ENCODE measurements around the gene CD3E. TPM values are rescaled to one million over a fixed set of nuclear protein-coding genes. Genes with fewer than 3 reads are reported as not detected.

CD3E gene
- total RNA-seq, 3 donors from 2014 or later (not counting 1 experiment from before 2014, with no cell fraction given), result 31.6 to 322 (median 155) TPM

DNA sequence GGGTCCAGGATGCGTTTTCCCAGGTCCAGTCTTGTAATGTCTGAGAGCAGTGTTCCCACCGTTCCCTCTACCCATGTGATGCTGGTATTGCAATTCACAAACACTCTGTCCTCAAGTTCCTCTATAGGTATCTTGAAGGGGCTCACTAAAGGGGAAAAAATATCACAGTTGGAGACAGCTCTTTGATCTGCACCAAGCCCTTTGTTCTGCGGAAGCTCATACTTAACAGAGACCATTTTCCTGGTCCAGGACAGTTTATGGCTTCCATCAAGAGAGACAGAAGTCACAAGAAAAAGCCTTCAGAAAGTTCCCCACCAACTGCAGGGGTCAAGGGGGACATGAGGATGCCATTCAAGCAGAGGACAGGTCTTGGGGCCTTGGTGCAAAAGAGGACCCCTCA lies 35.9 kb downstream of the CD3E start:
- Mint-ChIP-seq H3K4me1 (peaks cover 42 to 43% of the 10 kb centered on the region in 2 donors), H3K9me3 (no peaks in the 10 kb centered on the region), H3K36me3 (no peaks in the 10 kb centered on the region), H3K4me3 (peak overlapping the region; percentile 35), H3K27me3 (ENCODE audit: low read depth in 2 of 2) (no peaks in the 10 kb centered on the region), H3K27ac (peak overlapping the region; percentile 95 to 97)
- DNase-seq (peak in 1 of 2 donors; percentile 56), ATAC-seq (no peak)
- Histone ChIP-seq H3K4me3 (ENCODE audit: low read length) (peak overlapping the region; percentile 47), H3K27me3 (ENCODE audit: control insufficient read depth, insufficient read depth, low read length) (no peaks in the 10 kb centered on the region), H3K9me3 (ENCODE audit: control insufficient read depth, insufficient read depth, low read length) (no peaks in the 10 kb centered on the region), H3K36me3 (ENCODE audit: control insufficient read depth, insufficient read depth, low read length) (no peaks in the 10 kb centered on the region), H3K4me1 (ENCODE audit: control insufficient read depth, insufficient read depth, low read length) (peaks cover 40% of the 10 kb centered on the region), H3K27ac (ENCODE audit: low read length) (peak overlapping the region; percentile 81)
- TF ChIP-seq, protein P1, sequence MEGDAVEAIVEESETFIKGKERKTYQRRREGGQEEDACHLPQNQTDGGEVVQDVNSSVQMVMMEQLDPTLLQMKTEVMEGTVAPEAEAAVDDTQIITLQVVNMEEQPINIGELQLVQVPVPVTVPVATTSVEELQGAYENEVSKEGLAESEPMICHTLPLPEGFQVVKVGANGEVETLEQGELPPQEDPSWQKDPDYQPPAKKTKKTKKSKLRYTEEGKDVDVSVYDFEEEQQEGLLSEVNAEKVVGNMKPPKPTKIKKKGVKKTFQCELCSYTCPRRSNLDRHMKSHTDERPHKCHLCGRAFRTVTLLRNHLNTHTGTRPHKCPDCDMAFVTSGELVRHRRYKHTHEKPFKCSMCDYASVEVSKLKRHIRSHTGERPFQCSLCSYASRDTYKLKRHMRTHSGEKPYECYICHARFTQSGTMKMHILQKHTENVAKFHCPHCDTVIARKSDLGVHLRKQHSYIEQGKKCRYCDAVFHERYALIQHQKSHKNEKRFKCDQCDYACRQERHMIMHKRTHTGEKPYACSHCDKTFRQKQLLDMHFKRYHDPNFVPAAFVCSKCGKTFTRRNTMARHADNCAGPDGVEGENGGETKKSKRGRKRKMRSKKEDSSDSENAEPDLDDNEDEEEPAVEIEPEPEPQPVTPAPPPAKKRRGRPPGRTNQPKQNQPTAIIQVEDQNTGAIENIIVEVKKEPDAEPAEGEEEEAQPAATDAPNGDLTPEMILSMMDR (IDR thresholded peaks at IDR 0.05), result no peak
- WGBS (ENCODE audit: insufficient coverage), result 76% methylated on average over 2 of the region's 3 CpGs
- intact Hi-C loops (cut with micrococcal nuclease), result no loop called here

DNA sequence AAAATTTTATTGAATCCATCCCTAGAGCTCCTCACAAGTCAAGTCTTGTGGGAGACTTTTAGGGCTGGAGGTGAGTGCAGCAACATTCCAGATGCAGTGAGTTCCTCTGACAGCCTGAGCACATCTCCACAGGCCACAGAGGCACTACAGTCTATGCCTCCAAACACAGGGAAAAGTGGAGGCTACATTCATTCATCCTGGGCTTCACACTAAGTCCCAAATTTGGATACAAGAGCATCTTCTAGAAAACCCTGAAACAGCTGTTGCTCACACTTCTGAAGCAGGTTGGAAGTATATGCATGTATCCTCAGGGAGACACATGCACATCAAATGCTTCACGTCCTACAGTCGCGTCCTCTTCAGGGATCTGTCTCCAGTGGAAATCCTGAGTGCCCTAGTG lies 36.7 kb downstream of the CD3E start:
- no peaks in the 10 kb centered on the region for H3K27me3 ChIP-seq (ENCODE audit: control insufficient read depth, insufficient read depth, low read length)
- no peaks in the 10 kb centered on the region for H3K27me3 Mint-ChIP-seq (ENCODE audit: low read depth in 2 of 2)
- no peaks in the 10 kb centered on the region for H3K9me3 ChIP-seq (ENCODE audit: control insufficient read depth, insufficient read depth, low read length)
- intact Hi-C loops (cut with micrococcal nuclease), result no loop called here
- H3K9me3 Mint-ChIP-seq, result no peaks in the 10 kb centered on the region
- TF ChIP-seq, protein P1 (IDR thresholded peaks at IDR 0.05), result no peak
- peaks cover 42 to 46% of the 10 kb centered on the region in 2 donors for H3K4me1 Mint-ChIP-seq
- peak overlapping the region; percentile 29 for H3K4me3 Mint-ChIP-seq
- H3K4me1 ChIP-seq (ENCODE audit: control insufficient read depth, insufficient read depth, low read length), result peaks cover 37% of the 10 kb centered on the region
- DNase-seq (peak in 1 of 2 donors; percentile 33), ATAC-seq (no peak)
- H3K36me3 ChIP-seq (ENCODE audit: control insufficient read depth, insufficient read depth, low read length), result no peaks in the 10 kb centered on the region
- 76% methylated on average over 3 of the region's 3 CpGs for WGBS (ENCODE audit: insufficient coverage)
- H3K4me3 ChIP-seq (ENCODE audit: low read length), result peak overlapping the region; percentile 47
- H3K27ac ChIP-seq (ENCODE audit: low read length), result peak overlapping the region; percentile 81
- no peaks in the 10 kb centered on the region for H3K36me3 Mint-ChIP-seq
- H3K27ac Mint-ChIP-seq, result peak overlapping the region; percentile 95 to 97

DNA sequence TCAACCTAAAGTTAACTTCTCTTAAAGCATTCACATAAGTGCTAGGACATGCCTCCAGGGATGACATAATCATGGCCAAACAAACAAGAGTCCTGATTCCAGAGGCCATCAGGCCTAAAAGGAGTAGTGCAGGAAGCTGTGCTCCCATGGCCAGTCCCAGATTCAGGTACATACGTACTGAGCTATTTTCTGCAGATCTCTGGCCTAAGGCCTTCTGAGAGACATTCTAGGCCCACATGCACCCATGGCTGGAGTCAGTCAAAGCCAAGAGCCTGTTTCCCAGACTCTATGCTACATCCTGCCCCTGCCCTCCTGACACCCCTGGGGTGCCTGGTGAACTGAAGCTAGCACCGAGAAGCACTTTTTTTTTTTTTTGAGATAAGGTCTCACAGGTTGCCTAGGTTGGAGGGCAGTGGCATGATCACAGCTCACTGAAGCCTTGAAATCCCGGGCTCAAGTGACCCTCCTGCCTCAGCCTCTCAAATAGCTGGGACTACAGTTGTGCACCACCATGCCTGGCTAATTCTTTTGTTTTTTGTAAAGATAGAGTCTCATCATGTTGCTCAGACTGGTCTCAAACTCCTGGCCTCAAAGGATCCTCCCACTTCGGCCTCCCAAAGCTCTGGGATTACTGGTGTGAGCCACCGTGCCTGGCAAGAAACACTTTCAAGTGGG lies 37.4 kb downstream of the CD3E start:
- TF ChIP-seq, protein P1 (IDR thresholded peaks at IDR 0.05), result no peak
- Histone ChIP-seq H3K9me3 (ENCODE audit: control insufficient read depth, insufficient read depth, low read length) (no peaks in the 10 kb centered on the region), H3K4me3 (ENCODE audit: low read length) (peak overlapping the region; percentile 47), H3K36me3 (ENCODE audit: control insufficient read depth, insufficient read depth, low read length) (no peaks in the 10 kb centered on the region), H3K27me3 (ENCODE audit: control insufficient read depth, insufficient read depth, low read length) (no peaks in the 10 kb centered on the region), H3K27ac (ENCODE audit: low read length) (peak overlapping the region; percentile 66), H3K4me1 (ENCODE audit: control insufficient read depth, insufficient read depth, low read length) (peaks cover 37% of the 10 kb centered on the region)
- Mint-ChIP-seq H3K4me1 (peaks cover 40 to 44% of the 10 kb centered on the region in 2 donors), H3K36me3 (no peaks in the 10 kb centered on the region), H3K4me3 (peak overlapping the region; percentile 29), H3K9me3 (no peaks in the 10 kb centered on the region), H3K27ac (peak overlapping the region; percentile 41 to 95), H3K27me3 (ENCODE audit: low read depth in 2 of 2) (no peaks in the 10 kb centered on the region)
- intact Hi-C loops (cut with micrococcal nuclease), result no loop called here
- 77% methylated on average over 5 of the region's 5 CpGs for WGBS (ENCODE audit: insufficient coverage)
- peak in 1 of 2 donors; percentile 58 for DNase-seq
- no peak for ATAC-seq
